Head of caudate nucleus (tissue), 42 donors: Measurements from ENCODE around the gene SLC35F3.

Experiments
- DNase-seq, 42 donors: peaks; one replicate each; pipeline versions ENCODE4 v3.0.0 to v3.0.0-alpha.2; 2020 to 2021; ENCODE audit warnings: mixed read lengths in 7 of 42
- intact Hi-C: fragments of 100-400 bp; cut with DNase I; formaldehyde crosslinking; loops from one replicate; pipeline ENCODE4 v1.15.0; 2022

SLC35F3 gene

DNA sequence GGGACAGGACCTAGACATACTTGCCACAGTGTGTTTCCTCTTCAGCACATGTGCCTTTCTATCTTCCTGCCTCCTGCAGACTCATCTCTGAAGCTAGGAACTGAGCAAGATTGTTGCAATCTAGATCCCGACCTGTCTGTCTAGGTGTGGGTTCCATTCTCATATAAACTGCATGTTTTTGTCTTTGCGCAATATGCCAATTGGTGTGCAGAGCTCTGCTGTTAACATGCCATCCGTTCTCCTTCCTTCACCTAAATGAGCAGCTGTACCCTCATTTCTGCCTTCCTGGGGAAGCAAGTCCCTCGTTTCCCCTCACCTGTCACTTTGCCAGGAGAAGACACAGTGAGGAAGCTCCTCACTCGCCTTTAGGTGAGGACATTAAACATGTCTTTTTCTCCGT is 55.5 kb downstream of the SLC35F3 start:
- DNase-seq = no peak

DNA sequence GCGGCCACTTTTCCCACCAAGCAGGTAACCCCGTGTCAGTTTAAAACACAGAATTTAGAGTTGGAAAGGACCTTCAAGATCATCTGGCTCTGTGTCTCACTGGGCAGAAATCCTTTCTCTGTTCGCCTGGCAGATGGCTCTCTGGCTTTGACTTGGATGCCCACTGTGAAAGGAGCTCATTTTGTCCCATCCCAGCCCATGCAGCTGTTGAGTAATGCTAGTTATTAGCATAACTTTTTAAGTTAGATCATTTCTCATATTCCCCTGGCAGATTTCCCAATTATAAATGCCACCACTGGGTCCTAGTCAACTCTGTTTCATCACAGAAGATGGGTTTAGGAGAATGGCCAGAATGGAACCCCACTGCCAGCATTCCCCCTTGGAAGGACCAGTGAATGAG is 55.9 kb downstream of the SLC35F3 start:
- intact Hi-C loops = no loop called here
- no peak for DNase-seq

More for the DNA sequence above, 55.5 kb downstream of the SLC35F3 start:
- intact Hi-C loops = no loop called here

DNA sequence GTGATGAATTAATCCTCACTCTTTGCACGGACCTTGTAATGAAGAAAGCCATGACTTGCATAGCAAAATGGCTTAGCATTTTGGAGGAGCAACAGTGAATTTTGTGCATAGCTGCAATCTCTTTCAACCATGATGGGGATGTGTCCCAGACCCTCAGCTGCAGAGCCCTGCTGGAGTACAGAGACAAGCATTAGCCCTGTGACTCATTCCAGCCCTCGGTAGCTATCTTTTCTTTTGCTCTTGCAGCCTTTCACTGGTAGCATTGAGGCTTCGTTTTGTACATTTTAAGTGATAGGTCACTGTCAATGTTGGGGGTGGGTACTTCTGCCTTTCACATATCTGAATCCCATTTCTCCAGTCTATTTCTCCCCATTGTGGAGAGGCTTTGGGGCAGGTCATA is 58.4 kb downstream of the SLC35F3 start:
- intact Hi-C loops = no loop called here
- DNase-seq = no peak

DNA sequence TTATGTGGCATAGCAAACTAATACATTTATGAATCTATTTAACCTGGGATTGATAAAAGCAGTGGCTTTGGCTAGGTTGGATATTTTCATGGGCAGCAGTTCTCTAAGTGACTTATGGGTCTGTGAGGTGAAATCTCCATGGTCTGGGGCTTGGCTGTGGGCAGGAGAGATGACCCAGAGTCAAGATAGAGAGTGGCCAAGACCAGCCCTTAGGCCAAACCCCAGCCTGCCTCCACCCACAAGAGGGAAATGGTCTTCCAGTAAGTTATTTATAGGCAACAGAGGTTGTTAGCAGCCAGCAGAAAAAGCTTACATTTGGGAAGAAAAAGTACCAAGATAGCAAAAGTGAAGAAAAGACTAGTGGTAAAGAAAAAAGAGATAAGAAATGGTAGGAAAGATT is 61.4 kb downstream of the SLC35F3 start:
- intact Hi-C loops = no loop called here
- DNase-seq = no peak

DNA sequence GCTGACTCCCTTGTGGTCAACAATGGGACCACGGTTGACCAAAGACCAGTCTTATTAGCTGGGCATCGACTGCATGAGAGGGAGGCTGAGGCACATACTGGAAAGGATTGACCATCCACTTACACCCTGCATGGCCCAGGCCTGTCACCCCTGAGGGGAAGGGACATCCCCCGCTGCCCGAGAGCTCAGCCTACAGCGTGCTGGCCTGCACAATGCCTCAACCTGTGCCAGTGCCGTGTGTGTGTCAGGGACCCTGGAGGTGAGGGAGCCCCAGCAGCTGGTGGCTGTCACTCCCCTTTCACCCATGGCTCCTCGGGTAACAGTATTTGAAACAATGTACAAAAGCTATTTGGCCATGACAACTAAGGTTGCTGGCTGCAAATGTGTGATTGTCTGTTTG is 67.3 kb downstream of the SLC35F3 start:
- intact Hi-C loops = no loop called here

DNA sequence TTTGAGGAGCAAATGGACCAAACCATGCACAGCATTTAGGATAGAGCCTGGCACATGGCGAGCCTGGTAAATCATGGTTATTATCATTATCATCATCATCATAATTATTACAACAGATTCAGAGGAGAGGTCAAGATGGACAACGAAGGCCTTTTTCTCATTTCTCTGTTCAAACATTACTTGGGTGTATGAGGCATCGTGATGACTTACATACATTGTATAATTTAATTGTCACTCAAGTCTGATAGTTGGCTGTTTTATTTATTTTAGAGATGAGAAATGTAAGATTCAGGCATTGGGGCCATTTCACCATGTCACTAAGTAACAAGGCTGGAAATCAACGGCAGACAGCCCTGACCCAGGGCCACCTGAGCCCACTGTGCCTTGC is 68.1 kb downstream of the SLC35F3 start:
- intact Hi-C loops = no loop called here
- no peak for DNase-seq

More for the DNA sequence above, 67.3 kb downstream of the SLC35F3 start:
- DNase-seq = no peak

DNA sequence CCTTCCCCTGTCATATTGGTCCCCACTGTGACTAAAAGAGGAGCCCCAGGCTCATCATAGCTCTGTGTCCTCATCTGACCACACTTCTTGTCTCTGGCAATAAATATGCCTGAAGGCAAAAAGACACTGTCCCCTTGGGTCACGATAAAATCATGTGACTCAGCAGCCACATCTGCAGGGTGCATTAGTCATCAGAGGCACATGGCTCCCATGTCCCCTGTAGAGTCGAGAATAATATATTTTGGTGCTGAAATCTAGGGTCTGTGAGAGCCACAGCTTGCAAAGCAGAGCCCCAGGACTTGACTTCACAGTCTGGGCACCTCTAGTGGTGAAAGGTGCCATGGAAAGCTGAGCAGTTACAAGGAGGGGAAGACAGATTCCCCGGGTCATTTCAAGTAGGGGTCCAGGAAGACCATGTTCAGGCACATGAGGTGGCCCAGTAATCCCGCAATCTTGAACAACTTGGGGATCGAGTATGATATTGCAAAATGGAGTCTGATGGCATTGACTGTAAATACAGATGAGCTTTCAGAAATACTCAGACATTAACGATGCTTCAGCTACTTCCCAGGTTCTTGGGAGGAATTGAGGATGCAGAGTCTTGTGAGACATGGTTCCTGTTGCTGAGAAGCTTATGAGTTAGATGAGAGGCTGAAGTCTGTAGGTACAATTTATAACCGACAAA is 68.6 kb downstream of the SLC35F3 start:
- DNase-seq = no peak
- intact Hi-C loops = no loop called here

DNA sequence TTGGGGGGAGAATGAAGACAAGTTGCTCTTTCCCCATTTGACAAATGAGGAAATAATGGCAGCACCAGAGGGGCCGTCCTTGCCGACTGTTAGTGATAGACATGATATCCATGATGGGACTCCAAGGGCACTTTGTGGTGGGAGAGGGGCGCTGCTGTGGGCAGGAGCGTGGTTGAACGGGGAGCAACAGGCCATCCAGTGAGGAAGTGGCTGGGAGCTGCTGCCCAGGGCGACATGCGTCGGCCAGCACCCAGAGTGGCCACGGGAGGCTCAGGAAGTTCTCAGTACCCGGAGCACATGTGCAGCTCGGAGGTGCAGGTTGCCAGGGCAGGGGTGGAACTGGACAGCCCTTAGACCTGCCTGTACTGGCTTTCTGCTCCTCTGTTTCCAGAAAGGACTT is 71.0 kb downstream of the SLC35F3 start:
- intact Hi-C loops = no loop called here
- DNase-seq = no peak

DNA sequence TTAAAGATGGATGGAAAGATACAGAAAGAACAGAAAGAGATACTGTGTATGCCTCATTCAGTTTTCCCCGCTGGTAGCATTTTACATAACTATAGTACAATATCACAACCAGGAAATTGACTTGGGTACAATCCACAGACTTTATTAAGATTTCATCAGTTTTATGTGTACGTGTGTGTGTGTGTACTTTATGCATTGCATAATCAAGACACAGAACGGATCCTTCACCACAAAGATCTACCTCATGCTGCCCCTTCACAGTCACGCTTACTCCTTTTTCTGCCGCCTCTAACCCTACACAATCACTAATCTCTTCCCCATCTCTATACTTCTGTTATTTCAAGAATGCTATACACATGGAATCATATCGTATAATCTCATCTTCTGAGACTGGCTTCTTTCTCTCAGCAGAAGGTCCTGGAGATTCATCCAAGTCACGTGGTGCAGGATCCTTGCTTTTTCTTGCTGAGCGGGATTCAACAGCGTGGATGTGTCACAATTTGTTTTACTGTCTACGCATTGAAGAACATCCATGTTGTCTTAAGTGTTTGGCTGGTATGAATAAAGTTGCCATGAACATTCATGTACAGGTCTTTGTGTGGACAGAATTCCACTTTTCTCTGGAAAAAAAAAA is 76.7 kb downstream of the SLC35F3 start:
- no peak for DNase-seq
- intact Hi-C loops = no loop called here

DNA sequence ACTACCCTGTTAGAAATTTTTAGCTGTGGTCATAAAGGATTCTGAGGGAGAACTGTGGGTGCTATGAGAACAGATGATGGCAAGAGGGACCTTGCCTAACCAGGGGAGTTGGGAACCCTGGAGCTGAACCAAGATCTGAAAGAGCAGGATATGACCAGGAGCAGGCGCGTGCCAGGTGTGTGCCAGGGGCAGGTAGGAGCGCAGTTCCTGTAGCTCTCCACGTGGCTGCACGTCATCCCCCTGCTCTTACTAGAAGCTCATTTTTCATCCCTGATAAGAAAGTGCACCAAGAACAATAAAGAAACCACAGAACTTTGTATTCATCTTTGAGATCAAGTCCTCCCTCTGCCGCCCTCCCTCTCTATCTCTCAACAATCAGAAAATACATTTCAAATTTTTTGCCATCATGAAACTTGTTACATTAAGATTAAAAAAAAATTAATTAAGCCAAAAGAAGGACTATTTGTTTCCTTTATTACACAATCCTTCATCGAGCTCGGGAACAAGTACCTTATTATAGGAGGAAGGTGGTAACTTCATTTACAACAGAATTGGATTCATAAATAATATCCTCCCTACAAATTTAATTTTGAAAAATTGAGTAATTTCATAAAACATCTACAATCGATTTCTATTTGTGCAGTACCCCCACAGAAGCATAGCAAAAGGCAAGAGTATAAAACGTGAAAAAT is 78.5 kb downstream of the SLC35F3 start:
- intact Hi-C loops = no loop called here
- DNase-seq = no peak

DNA sequence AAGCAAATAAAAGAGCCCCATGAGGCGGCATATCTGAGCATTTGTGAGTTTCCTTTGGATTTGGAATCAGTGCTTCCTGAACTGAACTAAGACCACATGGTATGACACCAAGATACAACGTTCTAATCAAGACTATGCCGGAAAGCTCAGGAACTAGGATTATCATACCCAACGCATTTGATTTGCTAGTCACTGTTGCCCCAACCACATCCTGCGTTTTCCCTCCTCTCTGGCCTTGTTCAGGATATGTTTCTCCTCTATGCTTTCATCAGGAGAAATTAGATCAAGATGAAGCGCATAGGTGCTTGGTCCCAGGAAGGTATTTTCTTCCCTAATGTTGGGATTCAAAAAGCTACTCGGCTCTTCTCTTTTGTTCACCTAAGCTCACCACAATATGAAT is 79.3 kb downstream of the SLC35F3 start:
- no peak for DNase-seq
- intact Hi-C loops = no loop called here

DNA sequence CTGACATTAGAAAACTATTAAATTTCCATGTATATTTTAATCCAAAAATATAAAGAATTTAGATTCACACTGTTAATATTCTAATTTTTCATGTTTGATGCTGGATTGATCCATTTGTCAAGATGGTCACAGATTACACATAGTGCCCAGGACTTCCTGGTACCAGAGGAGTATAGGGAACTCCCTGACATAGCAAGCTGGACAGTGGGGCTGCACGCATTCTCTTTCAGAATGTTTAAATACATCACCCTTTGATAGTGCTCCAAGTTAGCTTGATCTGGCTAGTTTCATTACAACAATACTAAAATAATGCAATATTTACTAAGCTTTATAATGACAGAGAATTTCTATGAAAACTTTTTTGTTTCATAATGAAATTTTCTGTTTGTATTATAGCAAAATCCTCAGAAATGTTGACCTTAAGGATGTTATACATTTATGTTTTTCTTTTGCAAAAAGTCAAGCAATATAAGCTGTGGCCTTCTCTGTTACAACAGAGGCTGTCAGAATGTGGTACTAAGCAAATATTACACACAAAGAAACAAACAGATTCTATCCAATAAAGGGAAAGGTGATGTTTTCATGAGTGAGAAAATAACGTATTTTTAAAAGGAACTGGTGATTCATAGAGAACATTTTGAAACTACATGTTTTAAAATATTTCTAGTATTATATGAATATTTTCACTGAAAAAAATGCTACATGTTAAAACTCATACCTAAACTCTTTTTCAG is 84.7 kb downstream of the SLC35F3 start:
- intact Hi-C loops = no loop called here

DNA sequence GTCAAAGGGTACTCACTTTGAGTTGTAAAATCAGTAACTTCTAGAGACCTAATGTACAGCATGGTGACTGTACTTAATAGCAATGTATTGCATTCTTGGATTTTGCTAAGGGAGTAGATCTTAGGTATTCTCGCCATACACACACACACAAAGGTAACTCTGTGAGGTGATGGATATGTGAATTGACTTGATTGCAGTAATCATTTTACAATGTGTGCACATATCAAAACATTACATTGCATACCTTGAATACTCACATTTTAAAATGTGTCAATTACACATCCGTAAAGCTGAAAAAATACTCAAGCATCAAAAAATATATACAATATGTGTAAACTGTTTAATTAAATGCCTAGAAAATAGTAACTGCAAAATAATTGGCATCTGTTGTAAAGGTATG is 86.0 kb downstream of the SLC35F3 start:
- no peak for DNase-seq
- intact Hi-C loops = no loop called here

More for the DNA sequence above, 84.7 kb downstream of the SLC35F3 start:
- no peak for DNase-seq

DNA sequence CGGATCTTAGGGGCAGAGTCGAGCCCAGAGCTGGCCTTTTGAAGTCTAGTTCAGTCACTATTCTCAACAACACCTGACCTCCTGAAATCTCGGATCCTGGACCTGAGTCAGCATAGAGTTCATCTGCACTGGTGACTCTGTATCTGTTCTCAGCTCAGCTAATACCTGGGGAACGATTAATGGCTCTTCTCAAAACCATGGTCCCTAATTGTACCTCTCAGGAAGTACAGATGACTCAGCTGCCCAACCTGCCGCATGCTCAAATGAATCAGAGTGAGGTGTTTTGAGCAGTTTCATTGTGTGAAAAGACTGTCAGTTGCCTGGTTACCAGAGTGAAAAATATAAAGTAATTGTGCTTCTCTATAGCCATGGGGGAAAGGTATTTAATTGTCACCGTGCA is 89.2 kb downstream of the SLC35F3 start:
- intact Hi-C loops = no loop called here
- peak in 35 of 42 donors; percentile 17 to 79 (median 57) for DNase-seq

DNA sequence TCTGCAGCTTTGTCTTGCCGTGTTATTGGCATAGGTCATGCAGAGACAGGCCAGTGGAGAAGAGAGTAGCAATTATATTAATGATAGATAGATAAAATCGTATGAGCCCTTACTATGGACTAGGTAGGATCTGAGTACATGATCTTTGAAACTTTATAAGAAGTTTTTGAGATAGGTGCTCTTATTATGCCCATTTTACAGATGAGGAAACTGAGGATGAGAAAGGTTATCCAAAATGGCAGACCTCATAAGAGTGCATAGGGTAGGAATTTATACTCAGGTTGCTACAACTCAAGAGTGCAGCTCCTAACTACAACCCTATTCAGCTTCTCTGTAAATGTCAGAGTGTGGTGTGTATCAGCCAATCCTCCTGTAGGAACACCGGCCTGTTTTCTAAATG is 89.6 kb downstream of the SLC35F3 start:
- DNase-seq = no peak
- intact Hi-C loops = no loop called here

DNA sequence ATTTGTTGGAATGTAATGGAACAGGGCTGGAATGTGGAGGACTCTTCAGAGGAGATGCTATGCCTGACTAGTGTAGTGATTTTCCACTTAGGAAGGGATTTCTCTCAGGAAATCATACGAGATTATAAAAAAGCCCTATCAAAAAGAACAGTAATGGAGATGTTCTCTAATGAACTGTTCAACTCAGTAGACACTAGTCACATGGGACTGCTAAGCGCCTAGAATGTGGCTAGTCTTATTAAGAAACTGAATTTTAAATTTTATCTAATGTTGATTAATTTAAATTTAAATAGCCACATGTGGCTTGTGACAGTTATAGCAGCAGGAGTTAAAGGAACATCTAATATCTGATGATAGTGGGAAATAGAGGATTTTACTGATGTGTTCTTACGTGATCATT is 94.0 kb downstream of the SLC35F3 start:
- DNase-seq = no peak
- intact Hi-C loops = no loop called here

DNA sequence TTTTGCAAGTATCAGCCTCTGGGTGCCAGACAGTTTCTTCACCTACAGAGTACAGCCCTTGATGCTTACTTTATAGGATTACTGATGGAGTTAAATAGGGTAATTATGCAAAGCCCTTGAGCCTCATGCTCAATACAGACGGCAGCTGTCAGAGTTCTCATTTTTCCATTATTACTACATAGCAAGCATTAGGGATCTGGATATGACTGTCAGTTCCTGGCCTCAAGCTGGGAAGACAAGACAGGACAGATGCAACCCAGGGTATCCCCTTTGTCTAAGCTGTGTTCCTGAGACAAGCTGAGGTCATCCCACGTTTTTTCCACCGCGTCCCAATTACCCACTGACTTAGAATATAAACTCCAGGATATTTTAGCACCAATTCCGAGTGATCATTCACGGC is 94.4 kb downstream of the SLC35F3 start:
- DNase-seq = no peak
- intact Hi-C loops = no loop called here

DNA sequence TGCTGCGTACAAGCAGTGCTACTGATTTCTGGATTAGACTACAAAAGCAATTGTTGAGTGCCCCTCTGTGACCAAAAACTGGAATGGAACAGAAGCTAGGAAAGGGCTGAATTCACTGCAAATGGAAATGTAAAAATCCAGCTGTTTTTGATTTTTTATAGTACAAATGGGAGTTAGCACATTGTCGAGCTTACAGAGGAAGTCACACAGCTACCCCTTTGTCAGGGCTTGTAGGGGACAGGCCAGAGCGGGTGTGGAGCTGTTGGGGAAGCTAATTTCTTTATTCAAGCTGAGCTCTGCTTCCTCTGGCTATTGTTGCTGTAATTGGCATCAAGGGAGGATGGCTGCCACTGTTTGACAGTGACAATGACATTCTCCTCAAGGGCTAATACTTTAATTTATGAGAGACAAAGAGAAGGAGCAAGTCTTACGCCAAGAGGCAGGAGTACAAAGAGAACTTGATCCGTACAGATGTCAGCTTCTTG is 96.1 kb downstream of the SLC35F3 start:
- intact Hi-C loops = no loop called here
- peak in 11 of 42 donors; percentile 11 to 58 (median 31) for DNase-seq

DNA sequence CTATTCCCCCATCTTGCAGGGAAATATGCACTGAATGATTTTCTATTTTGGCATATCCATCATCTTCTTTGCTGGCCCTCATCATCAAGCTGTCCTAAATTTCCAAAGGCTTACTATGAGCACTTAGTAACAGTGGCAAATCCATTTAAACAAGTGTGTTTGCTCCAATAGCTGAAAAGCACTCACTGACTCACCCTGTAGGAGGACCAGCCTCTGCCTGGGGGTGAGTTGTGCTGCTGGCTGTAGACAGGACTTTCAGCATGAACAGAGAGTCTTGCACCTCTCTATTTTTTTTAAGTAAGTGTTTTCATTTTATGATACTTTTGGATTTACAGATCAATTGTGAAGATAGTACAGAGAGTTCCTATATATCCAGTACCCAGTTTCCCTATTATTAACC is 97.3 kb downstream of the SLC35F3 start:
- peak in 7 of 42 donors; percentile 6 to 67 (median 30) for DNase-seq
- intact Hi-C loops = no loop called here

DNA sequence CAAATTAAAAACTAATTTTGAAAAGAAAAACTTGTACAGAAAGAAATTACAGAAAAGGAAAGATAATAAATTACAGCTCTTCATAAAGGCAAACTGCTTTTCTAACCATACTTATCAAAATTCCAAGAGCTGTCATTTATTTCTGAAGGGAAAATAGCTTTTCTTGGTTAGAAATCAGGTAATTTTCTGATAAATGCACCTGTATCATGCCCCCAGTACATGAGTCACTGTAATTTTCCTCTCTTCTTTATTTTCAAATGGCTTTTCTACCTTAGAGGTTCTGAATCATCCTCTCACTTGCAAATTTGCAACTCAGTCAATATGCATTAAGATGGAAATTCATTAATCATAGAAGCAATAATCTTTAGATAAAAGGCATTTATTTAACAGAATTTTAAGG is 100.1 kb downstream of the SLC35F3 start:
- intact Hi-C loops = no loop called here
- no peak for DNase-seq
